ENCODE data around the gene EFCAB6.

GRCh38 chr22:43618517-43618916 lies 193.6 kb downstream of the EFCAB6 start:
- TF ChIP-seq CTCF (IDR thresholded peaks at IDR 0.05) = no peak
- no peak for TF ChIP-seq POLR2A (IDR thresholded peaks at IDR 0.05)

All from adrenal gland (tissue), 5 donors.